Right lobe of liver (tissue), 6 donors: Measurements from ENCODE around the gene MOGAT1. TPM values are rescaled to one million over a fixed set of nuclear protein-coding genes. Genes with fewer than 3 reads are reported as not detected.
"Not testable (repeated sequence)": the region's sequence is repeated elsewhere in the genome, so short reads cannot be mapped to it uniquely, and the experiment has no call there.

Experiments used
- ATAC-seq, 4 donors: fragments of 200-7000 bp; cut with Tn5 transposase; one replicate each; pipeline ENCODE4 v1.9.1; 2020; ENCODE audit warnings: mild to moderate bottlenecking in 4 of 4, moderate library complexity in 4 of 4
- DNase-seq, 3 donors: peaks; one replicate each; pipeline ENCODE4 v3.0.0-alpha.2; 2020
- H3K27ac ChIP-seq, 3 donors: fragments of 200-600 bp; one replicate each; pipeline ENCODE4 v1.8.0; 2022
- H3K27me3 ChIP-seq, 2 donors: fragments of 200-600 bp; one replicate each; pipeline ENCODE4 v1.8.0; 2022
- H3K36me3 ChIP-seq, 4 donors: fragments of 200-600 bp; sonication (generic) in 1 of 4; one replicate each; pipeline versions ENCODE4 v1.5.1 to v1.8.0; 2017 to 2022; ENCODE audit warnings: control low read depth in 1 of 4
- H3K4me1 ChIP-seq, 4 donors: fragments of 200-600 bp; sonication (generic) in 1 of 4; one replicate each; pipeline versions ENCODE4 v1.5.1 to v1.8.0; 2017 to 2022; ENCODE audit warnings: control low read depth in 1 of 4
- H3K4me3 ChIP-seq, 3 donors: fragments of 200-600 bp; one replicate each; pipeline ENCODE4 v1.8.0; 2022
- H3K9me3 ChIP-seq, 4 donors: fragments of 200-600 bp; sonication (generic) in 1 of 4; one replicate each; pipeline versions ENCODE4 v1.5.1 to v1.8.0; 2017 to 2022; ENCODE audit warnings: control low read depth in 1 of 4
- CTCF ChIP-seq, 4 donors: fragments of 200-600 bp in 3 of 4; fragments of 450-650 bp in 1 of 4; IDR thresholded peaks; one replicate each; pipeline versions ENCODE4 v1.5.1 to v1.8.0; 2016 to 2022; ENCODE audit warnings: antibody characterized with exemption in 4 of 4, mild to moderate bottlenecking in 2 of 4
- POLR2A ChIP-seq: fragments of 450-650 bp; IDR thresholded peaks from one replicate; pipeline ENCODE4 v1.6.1; 2017; ENCODE audit warnings: antibody characterized with exemption, mild to moderate bottlenecking
- WGBS: methylation state at CpG from one replicate; pipeline ENCODE4 v1.1.6; 2018; ENCODE audit warnings: low coverage, low lambda C conversion rate; ENCODE audit not compliant: insufficient coverage; ENCODE audit errors: missing lambda C conversion rate; 5-methylcytosine and 5-hydroxymethylcytosine counted together
- intact Hi-C, 2 donors: fragments of 100-400 bp; cut with DNase I; formaldehyde crosslinking; loops; one replicate each; pipeline versions ENCODE4 v1.11.2 to v1.14.1; 2022
- total RNA-seq, 6 experiments: library from RNA; depleted of rRNA in 2 of 6; stranded (reverse); fragments of >200 nt in 2 of 6; fragmentation: NEBNext Ultra II Directional in 3 of 6; extraction: Animal tissue kit (Norgen Biotek cat#: 25700) in 3 of 6; gene quantifications; one replicate each; pipeline versions ENCODE4 v1.1.0 to v1.2.4, GENCODE V29; 2016 to 2023
- donor health status: DM: no; HTN: yes; CAD: no.
- donor health status: DM: no; HTN: no; CAD: no.
- donor health status: DM: no; HTN: no; CAD: no.
- donor health status: DM: no; HTN: yes; CAD: no.
- donor health status: DM: no; HTN: yes; CAD: no.

The MOGAT1 gene
- total RNA-seq, 6 experiments from 2014 or later: 0.50 to 8.1 (median 3.4) TPM

GRCh38 chr2:222753251-222753824 is 81.9 kb downstream of the MOGAT1 start:
- WGBS: no CpG with 5 or more reads among the region's 2 CpGs
- H3K27ac ChIP-seq: no peak overlapping the region
- no peaks in the 10 kb centered on the region for H3K27me3 ChIP-seq
- H3K36me3 ChIP-seq: no peaks in the 10 kb centered on the region
- intact Hi-C loops: no loop called here
- ATAC-seq (peak; percentile 87 to 98 (median 92)), DNase-seq (peak in 2 of 3 donors; percentile 47 to 58)
- no peaks in the 10 kb centered on the region for H3K9me3 ChIP-seq
- TF ChIP-seq POLR2A: no peak
- H3K4me3 ChIP-seq: no peak overlapping the region
- peaks cover 0 to 14% (median 7%) of the 10 kb centered on the region in 4 donors for H3K4me1 ChIP-seq

GRCh38 chr2:222754324-222754930 is 83.0 kb downstream of the MOGAT1 start:
- 100% methylated on average over 1 of the region's 1 CpG for WGBS
- intact Hi-C loops: no loop called here
- ATAC-seq (no peak), DNase-seq (no peak)
- H3K4me3 ChIP-seq: no peak overlapping the region
- H3K36me3 ChIP-seq: no peaks in the 10 kb centered on the region
- H3K4me1 ChIP-seq: peaks cover 0 to 14% (median 7%) of the 10 kb centered on the region in 4 donors
- TF ChIP-seq CTCF (IDR thresholded peaks at IDR 0.05): no peak
- no peak for TF ChIP-seq POLR2A
- H3K27me3 ChIP-seq: no peaks in the 10 kb centered on the region
- no peaks in the 10 kb centered on the region for H3K9me3 ChIP-seq
- H3K27ac ChIP-seq: no peak overlapping the region

DNA sequence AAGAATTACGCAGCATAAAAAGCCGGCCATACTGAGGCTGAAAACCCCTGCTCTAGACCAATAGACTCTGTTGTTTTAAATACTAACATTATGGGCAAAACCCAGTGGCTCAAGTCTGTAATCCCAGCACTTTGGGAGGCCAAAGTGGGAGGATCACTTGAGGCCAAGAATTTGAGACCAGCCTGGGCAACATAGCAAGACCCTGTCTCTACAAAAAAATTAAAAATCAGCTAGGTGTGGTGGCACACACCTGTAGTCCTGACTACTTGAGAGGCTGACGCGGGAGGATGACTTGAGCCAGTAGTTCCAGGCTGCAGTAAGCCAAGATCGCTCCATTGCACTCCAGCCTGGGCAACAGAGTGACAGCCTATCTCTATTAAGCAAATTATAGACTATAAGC is 84.1 kb downstream of the MOGAT1 start:
- H3K27ac ChIP-seq, H3K4me3 ChIP-seq, H3K36me3 ChIP-seq, intact Hi-C loops, H3K27me3 ChIP-seq, ATAC-seq, H3K9me3 ChIP-seq, DNase-seq: not testable (repeated sequence)
- peaks cover 0 to 14% (median 7%) of the 10 kb centered on the region in 4 donors for H3K4me1 ChIP-seq
- 91% methylated on average over 3 of the region's 5 CpGs for WGBS

DNA sequence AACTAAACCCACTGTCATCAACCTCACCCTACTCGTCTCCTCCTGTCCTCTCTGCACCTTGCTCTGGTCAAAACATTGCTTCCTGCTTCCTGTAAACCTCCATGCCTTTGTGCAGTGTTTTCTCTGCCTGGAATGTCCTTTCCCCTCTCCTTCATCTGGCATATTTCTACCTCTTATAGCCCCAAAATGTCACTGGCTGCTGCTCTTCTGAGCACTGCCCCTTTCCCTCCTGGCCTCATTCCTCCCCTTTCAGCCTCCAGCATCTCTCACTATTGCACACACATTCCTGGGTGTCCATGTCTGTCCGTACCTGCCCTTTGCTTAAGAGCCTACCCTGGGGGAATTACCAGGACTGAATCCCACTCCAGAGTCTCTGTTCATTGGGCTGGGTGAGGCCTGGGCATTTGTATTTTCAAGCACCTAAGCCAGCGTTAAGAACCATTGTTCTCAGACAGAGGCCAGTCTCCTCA is 84.9 kb downstream of the MOGAT1 start:
- Histone ChIP-seq H3K9me3 (no peaks in the 10 kb centered on the region), H3K36me3 (no peaks in the 10 kb centered on the region), H3K4me1 (peaks cover 0 to 14% (median 7%) of the 10 kb centered on the region in 4 donors), H3K4me3 (no peak overlapping the region), H3K27ac (no peak overlapping the region), H3K27me3 (no peaks in the 10 kb centered on the region)
- TF ChIP-seq POLR2A (no peak), CTCF (IDR thresholded peaks at IDR 0.05) (no peak)
- no peak for ATAC-seq
- 73% methylated on average over 3 of the region's 3 CpGs for WGBS
- no peak for DNase-seq
- intact Hi-C loops: no loop called here

- TF ChIP-seq CTCF (IDR thresholded peaks at IDR 0.05): no peak
- no peak for TF ChIP-seq POLR2A
- H3K9me3 ChIP-seq: no peaks in the 10 kb centered on the region
- H3K27ac ChIP-seq: no peak overlapping the region
- intact Hi-C loops: no loop called here
- no peaks in the 10 kb centered on the region for H3K27me3 ChIP-seq
- H3K36me3 ChIP-seq: no peaks in the 10 kb centered on the region
- ATAC-seq: no peak
- 77% methylated on average over 5 of the region's 5 CpGs for WGBS
- no peak for DNase-seq
- no peak overlapping the region for H3K4me3 ChIP-seq
- peaks cover 0 to 14% (median 7%) of the 10 kb centered on the region in 4 donors for H3K4me1 ChIP-seq
Measured at GRCh38 chr2:222756951-222757650, 85.6 kb downstream of the MOGAT1 start.

Other genes with a start within 250 kb of the MOGAT1 start
- gene SGPP2, start 247.1 kb upstream of the MOGAT1 start, total RNA-seq: under 1 TPM; 0.14 to 0.25 (median 0.18) TPM
- gene FARSB, start 15.6 kb upstream of the MOGAT1 start, total RNA-seq: 10 to 100 TPM in 2 of 6 experiments, 1 to 10 TPM in 4; 6.2 to 14.2 (median 9.0) TPM
- gene ACSL3, start 189.4 kb downstream of the MOGAT1 start, total RNA-seq: 10 to 100 TPM; 31.1 to 73.0 (median 49.9) TPM